HG03280 (cell line): Measurements from ENCODE around the gene ERG28.
"Not testable (repeated sequence)": the region's sequence is repeated elsewhere in the genome, so short reads cannot be mapped to it uniquely, and the experiment has no call there.

Source experiments
- ATAC-seq: cut with Tn5 transposase; IDR thresholded peaks from one replicate; pipeline ENCODE4 v1.9.1; 2021; ENCODE audit warnings: mild to moderate bottlenecking, moderate library complexity; ENCODE audit not compliant: unreplicated experiment

Gene ERG28

GRCh38 chr14:75660630-75661498 is at the start of gene ERG28, which contains the start of gene TTLL5:
Gene ERG28, minus strand, starts transcription at chr14:75660876. Its CDS starts 3,374 bp downstream, at chr14:75657502.
Gene TTLL5, plus strand, starts transcription at chr14:75661246. Its CDS starts 1,904 bp downstream, at chr14:75663150.
- peak; percentile 95 for ATAC-seq

GRCh38 chr14:75709207-75709812 is 48.6 kb upstream of the ERG28 start:
- ATAC-seq: peak; percentile 60

- ATAC-seq: no peak
Observed at GRCh38 chr14:75705014-75705413, 44.3 kb upstream of the ERG28 start.

GRCh38 chr14:75703467-75703866 is 42.8 kb upstream of the ERG28 start:
- no peak for ATAC-seq

- no peak for ATAC-seq
Observed at GRCh38 chr14:75702616-75703261, 42.1 kb upstream of the ERG28 start.

- no peak for ATAC-seq
Observed at GRCh38 chr14:75702122-75702521, 41.4 kb upstream of the ERG28 start.

- no peak for ATAC-seq
Observed at GRCh38 chr14:75700295-75700694, 39.6 kb upstream of the ERG28 start.

GRCh38 chr14:75699331-75699730 is 38.7 kb upstream of the ERG28 start:
- no peak for ATAC-seq

GRCh38 chr14:75697918-75698317 is 37.2 kb upstream of the ERG28 start:
- no peak for ATAC-seq

- no peak for ATAC-seq
Observed at GRCh38 chr14:75697386-75697785, 36.7 kb upstream of the ERG28 start.

- ATAC-seq: not testable (repeated sequence)
Observed at GRCh38 chr14:75695025-75695424, 34.3 kb upstream of the ERG28 start.

- ATAC-seq: no peak
Observed at GRCh38 chr14:75690010-75690409, 29.3 kb upstream of the ERG28 start.

GRCh38 chr14:75689012-75689411 is 28.3 kb upstream of the ERG28 start:
- no peak for ATAC-seq

GRCh38 chr14:75685910-75686309 is 25.2 kb upstream of the ERG28 start:
- no peak for ATAC-seq

GRCh38 chr14:75675265-75675960 is 14.7 kb upstream of the ERG28 start:
- ATAC-seq: no peak

GRCh38 chr14:75673345-75674035 is 12.8 kb upstream of the ERG28 start:
- ATAC-seq: no peak

GRCh38 chr14:75672605-75673192 is 12.0 kb upstream of the ERG28 start:
- ATAC-seq: no peak

- ATAC-seq: no peak
Observed at GRCh38 chr14:75667099-75667765, 6.6 kb upstream of the ERG28 start.

- ATAC-seq: no peak
Observed at GRCh38 chr14:75662966-75663365, 2.3 kb upstream of the ERG28 start.

GRCh38 chr14:75661499-75661814 is 781 bp upstream of the ERG28 start:
- ATAC-seq: no peak
